HCT116 (cell line): ENCODE data around the gene OR10K2. TPM values are rescaled to one million over a fixed set of nuclear protein-coding genes. Genes with fewer than 3 reads are reported as not detected.
"Not testable (repeated sequence)": the region's sequence is repeated elsewhere in the genome, so short reads cannot be mapped to it uniquely, and the experiment has no call there.

ENCODE experiments used
- ATAC-seq: fragments of 200-7000 bp; cut with Tn5 transposase; 2 replicates; pipeline ENCODE4 v1.9.1; 2020; ENCODE audit warnings: mild to moderate bottlenecking, moderate library complexity
- BruUV-seq: library from RNA; stranded (reverse); fragments of 400-500 nt; replicated peaks from 2 replicates; lab custom pipeline; 2021; lab: Mats Ljungman, UMichigan
- CTCF ChIA-PET: fragments of 300-600 bp; sonication (Branson Sonifier 250); formaldehyde crosslinking; loops from one replicate; lab custom pipeline; 2021; ENCODE audit warnings: antibody characterized with exemption; lab: Charles Lee
- POLR2A ChIA-PET: fragments of 300-600, 350-600 bp; sonication (Branson Sonifier 250); formaldehyde crosslinking; loops from one replicate; lab custom pipeline; 2021; ENCODE audit warnings: antibody characterized with exemption; lab: Charles Lee
- RAD21 ChIA-PET, 2 experiments: fragments of 300-600 bp; sonication (Branson Sonifier 250); formaldehyde crosslinking; loops; one replicate each; lab custom pipeline; 2023; ENCODE audit warnings: low total read pairs in 2 of 2; ENCODE audit not compliant: uncharacterized antibody in 2 of 2, unreplicated experiment in 2 of 2, low non-redundant PET in 1 of 2; lab: Charles Lee
- DNase-seq: peaks from one replicate; pipeline ENCODE4 v3.0.0-alpha.2; 2010; ENCODE audit warnings: low read depth, low spot score
- H2AFZ ChIP-seq: fragments of 200-600 bp; shearing (Covaris generic), sonication (generic); 2 replicates; pipeline ENCODE4 v1.6.1; 2017; ENCODE audit warnings: low read depth, mixed run types, mixed read lengths, antibody characterized with exemption, low read length; ENCODE audit not compliant: poor library complexity, severe bottlenecking
- H3K27ac ChIP-seq: 2 replicates; pipeline ENCODE4 v1.5.1; 2012; ENCODE audit warnings: low read depth, low read length
- H3K27me3 ChIP-seq: fragments of 200-600 bp; sonication (generic); 2 replicates; pipeline ENCODE4 v1.6.1; 2016; ENCODE audit warnings: mixed run types, low read length, mixed read lengths; ENCODE audit not compliant: insufficient read depth
- H3K36me3 ChIP-seq, 2 experiments: fragments of 200-500 bp in 1 of 2; fragments of 200-600 bp in 1 of 2; sonication (Bioruptor generic) in 1 of 2; sonication (generic) in 1 of 2; 2 replicates each; pipeline versions ENCODE4 v1.5.1 to v1.6.1; 2014 to 2016; ENCODE audit warnings: low read length in 2 of 2, inconsistent platforms in 1 of 2, mixed read lengths in 1 of 2, mixed run types in 1 of 2; ENCODE audit not compliant: insufficient read depth in 2 of 2, control insufficient read depth in 1 of 2
- H3K4me1 ChIP-seq, 2 experiments: fragments of 200-600 bp in 1 of 2; sonication (generic) in 1 of 2; 2 replicates each; pipeline versions ENCODE4 v1.5.1 to v1.6.1; 2012 to 2017; ENCODE audit warnings: low read length in 2 of 2, inconsistent platforms in 1 of 2, mild to moderate bottlenecking in 1 of 2, mixed read lengths in 1 of 2, mixed run types in 1 of 2, moderate library complexity in 1 of 2; ENCODE audit not compliant: insufficient read depth in 2 of 2, control insufficient read depth in 1 of 2
- H3K4me2 ChIP-seq: fragments of 200-600 bp; sonication (generic); 2 replicates; pipeline ENCODE4 v1.6.1; 2017; ENCODE audit warnings: mixed run types, low read length, mixed read lengths
- H3K4me3 ChIP-seq, 2 experiments: fragments of 200-600 bp in 1 of 2; sonication (generic) in 1 of 2; replicated peaks in 1 of 2; 2 replicates each; pipeline ENCODE4 v1.5.1; 2011 to 2016; ENCODE audit warnings: low read length in 2 of 2, control low read depth in 1 of 2, low read depth in 1 of 2, mild to moderate bottlenecking in 1 of 2, mixed read lengths in 1 of 2, mixed run types in 1 of 2
- H3K79me2 ChIP-seq: fragments of 200-600 bp; sonication (generic); 2 replicates; pipeline ENCODE4 v1.6.1; 2017; ENCODE audit warnings: mild to moderate bottlenecking, mixed run types, low read length, moderate library complexity, mixed read lengths; ENCODE audit not compliant: insufficient read depth
- H3K9ac ChIP-seq: fragments of 200-600 bp; sonication (generic); 2 replicates; pipeline ENCODE4 v1.6.1; 2016; ENCODE audit warnings: low read length, mixed read lengths
- H3K9me2 ChIP-seq: fragments of 200-600 bp; sonication (generic), shearing (Covaris generic); 2 replicates; pipeline ENCODE4 v1.6.1; 2017; ENCODE audit warnings: mixed run types, mild to moderate bottlenecking, moderate library complexity; ENCODE audit not compliant: insufficient read depth
- H3K9me3 ChIP-seq, 2 experiments: fragments of 200-500 bp in 1 of 2; fragments of 200-600 bp in 1 of 2; sonication (Bioruptor generic) in 1 of 2; sonication (generic) in 1 of 2; 2 replicates each; pipeline ENCODE4 v1.6.1; 2014 to 2017; ENCODE audit warnings: low read length in 2 of 2, mixed read lengths in 2 of 2, inconsistent platforms in 1 of 2, low read depth in 1 of 2, mild to moderate bottlenecking in 1 of 2, mixed run types in 1 of 2, moderate library complexity in 1 of 2; ENCODE audit not compliant: control insufficient read depth in 1 of 2, insufficient read depth in 1 of 2
- H4K20me1 ChIP-seq: fragments of 200-600 bp; sonication (generic), shearing (Covaris generic); 2 replicates; pipeline ENCODE4 v1.6.1; 2017; ENCODE audit warnings: mixed run types, mild to moderate bottlenecking, moderate library complexity; ENCODE audit not compliant: insufficient read depth
- ATF3 ChIP-seq: IDR thresholded peaks from 2 replicates; pipeline ENCODE4 v1.6.1; 2012
- CEBPB ChIP-seq: IDR thresholded peaks from 2 replicates; pipeline ENCODE4 v1.6.1; 2012; ENCODE audit warnings: low read depth
- EGR1 ChIP-seq: IDR thresholded peaks from 2 replicates; pipeline ENCODE4 v1.6.1; 2012; ENCODE audit warnings: low read depth
- EZH2phosphoT487 ChIP-seq: fragments of 200-600 bp; IDR thresholded peaks from 2 replicates; pipeline ENCODE4 v1.6.1; 2018; ENCODE audit warnings: antibody characterized with exemption, borderline replicate concordance
- JUND ChIP-seq: IDR thresholded peaks from 2 replicates; pipeline ENCODE4 v1.6.1; 2012
- POLR2AphosphoS5 ChIP-seq: IDR thresholded peaks from 2 replicates; pipeline ENCODE4 v1.6.1; 2011; ENCODE audit warnings: mild to moderate bottlenecking, low read depth, low read length, moderate library complexity
- RAD21 ChIP-seq: IDR thresholded peaks from 2 replicates; pipeline ENCODE4 v1.6.1; 2012; ENCODE audit warnings: low read depth, mild to moderate bottlenecking
- SIN3A ChIP-seq: IDR thresholded peaks from 2 replicates; pipeline ENCODE4 v1.6.1; 2012; ENCODE audit warnings: low read depth
- SRF ChIP-seq: IDR thresholded peaks from 2 replicates; pipeline ENCODE4 v1.6.1; 2012; ENCODE audit warnings: low read depth
- YY1 ChIP-seq: IDR thresholded peaks from 2 replicates; pipeline ENCODE4 v1.6.1; 2011; ENCODE audit warnings: low read length, low read depth, moderate library complexity, mild to moderate bottlenecking; ENCODE audit not compliant: insufficient replicate concordance; ENCODE audit errors: extremely low read depth
- ZBTB33 ChIP-seq: IDR thresholded peaks from 2 replicates; pipeline ENCODE4 v1.6.1; 2011; ENCODE audit warnings: mild to moderate bottlenecking, low read length, moderate library complexity; ENCODE audit not compliant: insufficient replicate concordance; ENCODE audit errors: extremely low read depth
- ZFX ChIP-seq: fragments of 450-650 bp; IDR thresholded peaks from 2 replicates; pipeline ENCODE4 v1.6.1; 2017
- intact Hi-C: fragments of 100-400 bp; cut with micrococcal nuclease; formaldehyde crosslinking; loops from 2 replicates; pipeline ENCODE4 v1.10.0; 2022
- total RNA-seq: library from RNA; stranded (reverse); gene quantifications from one replicate; pipeline ENCODE4 v1.2.1, GENCODE V29; 2021; ENCODE audit not compliant: unreplicated experiment
- TF ChIP-seq, protein P1 (sequence below): IDR thresholded peaks from 2 replicates; pipeline ENCODE4 v1.6.1; 2012
- TF ChIP-seq, protein P2 (sequence below), 3 experiments: fragments of 200-600 bp in 1 of 3; sonication (generic) in 1 of 3; IDR thresholded peaks in 2 of 3; conservative IDR thresholded peaks in 1 of 3; 2 replicates each; pipeline ENCODE4 v1.5.1; 2012 to 2017; ENCODE audit warnings: low read depth in 2 of 3, low read length in 2 of 3, antibody characterized with exemption in 1 of 3, borderline replicate concordance in 1 of 3, control low read depth in 1 of 3, mild to moderate bottlenecking in 1 of 3, mixed read lengths in 1 of 3, mixed run types in 1 of 3, moderate library complexity in 1 of 3; ENCODE audit not compliant: insufficient read depth in 1 of 3
- TF ChIP-seq, protein P3 (sequence below): IDR thresholded peaks from 2 replicates; pipeline ENCODE4 v1.6.1; 2012; ENCODE audit warnings: low read depth

OR10K2 gene
- total RNA-seq, 1 experiment from 2014 or later = not detected

DNA sequence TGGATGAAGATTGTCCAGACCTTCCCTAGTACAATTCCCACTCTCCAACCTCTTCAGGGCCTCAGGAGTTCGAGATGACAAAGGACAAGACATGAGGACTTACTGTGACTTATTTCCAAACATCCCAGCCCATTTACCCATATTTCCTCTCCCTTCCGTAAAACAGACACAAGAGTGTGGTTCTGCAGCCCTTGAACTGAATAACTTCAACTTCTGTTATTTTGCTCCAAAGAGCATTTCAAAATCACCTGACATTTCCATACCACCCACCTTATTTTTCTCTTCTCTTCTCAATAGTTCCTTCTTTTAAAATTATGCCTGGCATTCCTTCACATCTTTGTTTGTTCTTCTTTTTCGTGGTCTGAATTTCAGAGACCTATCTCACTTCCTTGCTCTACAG is 8.7 kb upstream of the OR10K2 start:
- no peaks in the 10 kb centered on the region for H4K20me1 ChIP-seq
- no peak overlapping the region for H3K4me3 ChIP-seq
- H2AFZ ChIP-seq = no peak overlapping the region
- ChIA-PET POLR2A (no interaction called here), RAD21 (no interaction called here), CTCF (no interaction called here)
- ATAC-seq (no peak), DNase-seq (no peak)
- BruUV-seq = no TSS peak
- no peak overlapping the region for H3K27ac ChIP-seq
- H3K9me3 ChIP-seq = no peaks in the 10 kb centered on the region
- H3K4me2 ChIP-seq = no peak overlapping the region
- no peaks in the 10 kb centered on the region for H3K9me2 ChIP-seq
- H3K36me3 ChIP-seq = no peaks in the 10 kb centered on the region
- H3K9ac ChIP-seq = no peak overlapping the region
- no peaks in the 10 kb centered on the region for H3K79me2 ChIP-seq
- intact Hi-C loops = no loop called here
- no peak for TF ChIP-seq EGR1
- no peak for TF ChIP-seq ZBTB33
- TF ChIP-seq SIN3A = no peak
- no peak for TF ChIP-seq CEBPB
- TF ChIP-seq, protein P1, sequence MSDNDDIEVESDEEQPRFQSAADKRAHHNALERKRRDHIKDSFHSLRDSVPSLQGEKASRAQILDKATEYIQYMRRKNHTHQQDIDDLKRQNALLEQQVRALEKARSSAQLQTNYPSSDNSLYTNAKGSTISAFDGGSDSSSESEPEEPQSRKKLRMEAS = no peak
- no peak for TF ChIP-seq ATF3
- TF ChIP-seq, protein P2, sequence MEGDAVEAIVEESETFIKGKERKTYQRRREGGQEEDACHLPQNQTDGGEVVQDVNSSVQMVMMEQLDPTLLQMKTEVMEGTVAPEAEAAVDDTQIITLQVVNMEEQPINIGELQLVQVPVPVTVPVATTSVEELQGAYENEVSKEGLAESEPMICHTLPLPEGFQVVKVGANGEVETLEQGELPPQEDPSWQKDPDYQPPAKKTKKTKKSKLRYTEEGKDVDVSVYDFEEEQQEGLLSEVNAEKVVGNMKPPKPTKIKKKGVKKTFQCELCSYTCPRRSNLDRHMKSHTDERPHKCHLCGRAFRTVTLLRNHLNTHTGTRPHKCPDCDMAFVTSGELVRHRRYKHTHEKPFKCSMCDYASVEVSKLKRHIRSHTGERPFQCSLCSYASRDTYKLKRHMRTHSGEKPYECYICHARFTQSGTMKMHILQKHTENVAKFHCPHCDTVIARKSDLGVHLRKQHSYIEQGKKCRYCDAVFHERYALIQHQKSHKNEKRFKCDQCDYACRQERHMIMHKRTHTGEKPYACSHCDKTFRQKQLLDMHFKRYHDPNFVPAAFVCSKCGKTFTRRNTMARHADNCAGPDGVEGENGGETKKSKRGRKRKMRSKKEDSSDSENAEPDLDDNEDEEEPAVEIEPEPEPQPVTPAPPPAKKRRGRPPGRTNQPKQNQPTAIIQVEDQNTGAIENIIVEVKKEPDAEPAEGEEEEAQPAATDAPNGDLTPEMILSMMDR (IDR thresholded peaks at IDR 0.05 in 2 of 3, conservative IDR thresholded peaks at IDR 0.05 in 1 of 3; ENCODE audit: borderline replicate concordance in 1 of 3, insufficient read depth in 1 of 3, low read depth in 2 of 3, low read length in 2 of 3) = no peak
- TF ChIP-seq EZH2phosphoT487 = no peak
- no peak for TF ChIP-seq SRF
- TF ChIP-seq JUND = no peak
- TF ChIP-seq, protein P3, sequence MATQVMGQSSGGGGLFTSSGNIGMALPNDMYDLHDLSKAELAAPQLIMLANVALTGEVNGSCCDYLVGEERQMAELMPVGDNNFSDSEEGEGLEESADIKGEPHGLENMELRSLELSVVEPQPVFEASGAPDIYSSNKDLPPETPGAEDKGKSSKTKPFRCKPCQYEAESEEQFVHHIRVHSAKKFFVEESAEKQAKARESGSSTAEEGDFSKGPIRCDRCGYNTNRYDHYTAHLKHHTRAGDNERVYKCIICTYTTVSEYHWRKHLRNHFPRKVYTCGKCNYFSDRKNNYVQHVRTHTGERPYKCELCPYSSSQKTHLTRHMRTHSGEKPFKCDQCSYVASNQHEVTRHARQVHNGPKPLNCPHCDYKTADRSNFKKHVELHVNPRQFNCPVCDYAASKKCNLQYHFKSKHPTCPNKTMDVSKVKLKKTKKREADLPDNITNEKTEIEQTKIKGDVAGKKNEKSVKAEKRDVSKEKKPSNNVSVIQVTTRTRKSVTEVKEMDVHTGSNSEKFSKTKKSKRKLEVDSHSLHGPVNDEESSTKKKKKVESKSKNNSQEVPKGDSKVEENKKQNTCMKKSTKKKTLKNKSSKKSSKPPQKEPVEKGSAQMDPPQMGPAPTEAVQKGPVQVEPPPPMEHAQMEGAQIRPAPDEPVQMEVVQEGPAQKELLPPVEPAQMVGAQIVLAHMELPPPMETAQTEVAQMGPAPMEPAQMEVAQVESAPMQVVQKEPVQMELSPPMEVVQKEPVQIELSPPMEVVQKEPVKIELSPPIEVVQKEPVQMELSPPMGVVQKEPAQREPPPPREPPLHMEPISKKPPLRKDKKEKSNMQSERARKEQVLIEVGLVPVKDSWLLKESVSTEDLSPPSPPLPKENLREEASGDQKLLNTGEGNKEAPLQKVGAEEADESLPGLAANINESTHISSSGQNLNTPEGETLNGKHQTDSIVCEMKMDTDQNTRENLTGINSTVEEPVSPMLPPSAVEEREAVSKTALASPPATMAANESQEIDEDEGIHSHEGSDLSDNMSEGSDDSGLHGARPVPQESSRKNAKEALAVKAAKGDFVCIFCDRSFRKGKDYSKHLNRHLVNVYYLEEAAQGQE = no peak
- no peak for TF ChIP-seq ZFX
- TF ChIP-seq RAD21 = no peak
- TF ChIP-seq POLR2AphosphoS5 = no peak
- TF ChIP-seq YY1 = no peak
- H3K27me3 ChIP-seq = no peaks in the 10 kb centered on the region
- H3K4me1 ChIP-seq = no peaks in the 10 kb centered on the region

DNA sequence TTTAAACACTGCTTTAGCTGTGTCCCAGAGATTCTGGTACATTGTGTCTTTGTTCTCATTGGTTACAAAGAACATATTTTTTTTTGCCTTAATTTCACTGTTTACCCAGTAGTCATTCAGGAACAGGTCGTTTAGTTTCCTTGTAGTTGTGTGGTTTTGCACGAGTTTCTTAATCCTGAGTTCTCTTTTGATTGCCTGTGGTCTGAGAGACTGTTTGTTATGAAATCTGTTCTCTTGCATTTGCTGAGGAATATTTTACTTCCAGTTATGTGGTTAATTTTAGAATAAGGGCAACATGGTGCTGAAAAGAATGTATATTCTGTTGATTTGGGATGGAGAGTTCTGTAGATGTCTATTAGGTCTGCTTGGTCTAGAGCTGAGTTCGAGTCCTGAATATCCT is 4.1 kb upstream of the OR10K2 start:
- H3K9ac ChIP-seq, H4K20me1 ChIP-seq, H3K27me3 ChIP-seq, H3K4me1 ChIP-seq, H2AFZ ChIP-seq, DNase-seq, H3K79me2 ChIP-seq, H3K27ac ChIP-seq, CTCF ChIA-PET, intact Hi-C loops, RAD21 ChIA-PET, H3K4me2 ChIP-seq, BruUV-seq, H3K9me3 ChIP-seq, ATAC-seq, H3K36me3 ChIP-seq, H3K9me2 ChIP-seq, H3K4me3 ChIP-seq, POLR2A ChIA-PET: not testable (repeated sequence)
